Neuronal stem cell (in vitro differentiated cells): ENCODE data around the gene FLYWCH1.

Experiments used
- DNase-seq: peaks from one replicate; pipeline ENCODE4 v3.0.0-alpha.2; 2013; ENCODE audit warnings: low spot score
- H2AFZ ChIP-seq: one replicate; pipeline ENCODE4 v1.6.1; 2013; ENCODE audit warnings: mild to moderate bottlenecking, low read length, inconsistent platforms
- H2AK5ac ChIP-seq: 2 replicates; pipeline ENCODE4 v1.6.1; 2013; ENCODE audit warnings: low read depth, mild to moderate bottlenecking, inconsistent platforms, low read length, moderate library complexity, mixed read lengths
- H2BK120ac ChIP-seq: 2 replicates; pipeline ENCODE4 v1.6.1; 2013; ENCODE audit warnings: low read depth, mild to moderate bottlenecking, inconsistent platforms, low read length, moderate library complexity, mixed read lengths
- H2BK12ac ChIP-seq: one replicate; pipeline ENCODE4 v1.6.1; 2013; ENCODE audit warnings: low read length, inconsistent platforms
- H2BK15ac ChIP-seq: 2 replicates; pipeline ENCODE4 v1.6.1; 2013; ENCODE audit warnings: mild to moderate bottlenecking, low read length, inconsistent platforms, mixed read lengths
- H2BK5ac ChIP-seq: one replicate; pipeline ENCODE4 v1.6.1; 2013; ENCODE audit warnings: inconsistent platforms, mild to moderate bottlenecking, low read length, moderate library complexity
- H3K14ac ChIP-seq: one replicate; pipeline ENCODE4 v1.6.1; 2013; ENCODE audit warnings: low read length, inconsistent platforms
- H3K18ac ChIP-seq: 2 replicates; pipeline ENCODE4 v1.6.1; 2013; ENCODE audit warnings: low read length, inconsistent platforms
- H3K23ac ChIP-seq: 2 replicates; pipeline ENCODE4 v1.6.1; 2013; ENCODE audit warnings: low read depth, mild to moderate bottlenecking, mixed read lengths, low read length, inconsistent platforms; ENCODE audit not compliant: poor library complexity
- H3K27ac ChIP-seq: replicated peaks from 3 replicates; pipeline ENCODE4 v1.5.1; 2013; ENCODE audit warnings: low read length, inconsistent platforms
- H3K27me3 ChIP-seq, 3 experiments: 2 replicates each; pipeline ENCODE4 v1.6.1; 2013; ENCODE audit warnings: low read length in 3 of 3, mild to moderate bottlenecking in 2 of 3, inconsistent platforms in 1 of 3, low read depth in 1 of 3, mixed read lengths in 1 of 3, moderate library complexity in 1 of 3; ENCODE audit not compliant: control insufficient read depth in 3 of 3, insufficient read depth in 3 of 3
- H3K36me3 ChIP-seq, 2 donors: replicated peaks in 1 of 2; 2 replicates each; pipeline ENCODE4 v1.6.1; 2013; ENCODE audit warnings: low read length in 2 of 2; ENCODE audit not compliant: control insufficient read depth in 2 of 2, insufficient read depth in 2 of 2
- H3K4ac ChIP-seq: 2 replicates; pipeline ENCODE4 v1.6.1; 2013; ENCODE audit warnings: inconsistent platforms, mild to moderate bottlenecking, low read length, moderate library complexity
- H3K4me1 ChIP-seq, 2 donors: 1 replicate in 1 of 2; 2 replicates in 1 of 2; pipeline ENCODE4 v1.6.1; 2013; ENCODE audit warnings: low read length in 2 of 2, low read depth in 1 of 2; ENCODE audit not compliant: control insufficient read depth in 2 of 2, insufficient read depth in 1 of 2
- H3K4me2 ChIP-seq: one replicate; pipeline ENCODE4 v1.6.1; 2013; ENCODE audit warnings: mild to moderate bottlenecking, low read length, inconsistent platforms; ENCODE audit not compliant: insufficient read depth, poor library complexity, severe bottlenecking
- H3K4me3 ChIP-seq, 2 donors: 2 replicates each; pipeline ENCODE4 v1.5.1; 2013; ENCODE audit warnings: low read length in 2 of 2, mild to moderate bottlenecking in 2 of 2, inconsistent platforms in 1 of 2, moderate library complexity in 1 of 2
- H3K79me1 ChIP-seq: one replicate; pipeline ENCODE4 v1.6.1; 2013; ENCODE audit warnings: low read depth, mild to moderate bottlenecking, inconsistent platforms, low read length, moderate library complexity
- H3K9ac ChIP-seq: one replicate; pipeline ENCODE4 v1.6.1; 2013; ENCODE audit warnings: mild to moderate bottlenecking, low read depth, low read length, inconsistent platforms; ENCODE audit not compliant: poor library complexity
- H3K9me3 ChIP-seq, 2 donors: replicated peaks in 1 of 2; 2 replicates each; pipeline versions ENCODE3 to v1.6.1; 2013; ENCODE audit warnings: low read length in 2 of 2, mild to moderate bottlenecking in 2 of 2, inconsistent platforms in 1 of 2, low read depth in 1 of 2, mixed read lengths in 1 of 2, moderate library complexity in 1 of 2; ENCODE audit not compliant: control insufficient read depth in 2 of 2, insufficient read depth in 1 of 2
- H4K8ac ChIP-seq: one replicate; pipeline ENCODE4 v1.6.1; 2013; ENCODE audit warnings: low read depth, mild to moderate bottlenecking, inconsistent platforms, low read length, moderate library complexity
- H4K91ac ChIP-seq: one replicate; pipeline ENCODE4 v1.6.1; 2013; ENCODE audit warnings: low read length, low read depth, mild to moderate bottlenecking, inconsistent platforms; ENCODE audit not compliant: poor library complexity
- WGBS, 2 donors: extraction: QIAGEN DNeasy Blood & Tissue Kit; methylation state at CpG; one replicate each; pipeline ENCODE4 v1.1.7; 2013; ENCODE audit warnings: missing lambda C conversion rate in 2 of 2, mixed read lengths in 1 of 2; ENCODE audit not compliant: insufficient read length in 2 of 2, insufficient replicate concordance in 1 of 2; ENCODE audit errors: extremely low coverage in 2 of 2; 5-methylcytosine and 5-hydroxymethylcytosine counted together

FLYWCH1 gene

DNA sequence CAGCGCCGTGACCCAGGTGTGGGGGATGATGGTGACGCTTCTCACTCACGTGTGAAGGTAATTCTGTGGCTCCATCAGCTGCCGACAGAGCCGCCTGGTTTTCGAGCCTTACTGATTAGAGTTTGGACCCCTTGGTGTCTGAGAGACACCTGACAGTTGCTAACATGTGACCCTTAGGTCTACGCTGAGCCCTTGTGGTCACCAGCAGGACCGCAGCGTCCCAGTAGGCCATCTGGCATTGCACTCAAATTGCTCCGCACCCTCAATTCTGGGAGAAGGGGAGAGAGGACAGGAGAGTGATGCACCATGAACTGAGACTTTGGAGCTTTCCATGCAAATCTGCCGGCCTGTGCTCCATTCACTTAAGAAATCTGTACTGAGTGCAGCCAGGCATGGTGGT lies 2.5 kb downstream of the FLYWCH1 start:
- H3K9me3 ChIP-seq = peaks cover 0 to 2% of the 10 kb centered on the region in 2 donors
- no CpG with 5 or more reads among the region's 12 CpGs for WGBS, 2 donors
- DNase-seq = no peak

DNA sequence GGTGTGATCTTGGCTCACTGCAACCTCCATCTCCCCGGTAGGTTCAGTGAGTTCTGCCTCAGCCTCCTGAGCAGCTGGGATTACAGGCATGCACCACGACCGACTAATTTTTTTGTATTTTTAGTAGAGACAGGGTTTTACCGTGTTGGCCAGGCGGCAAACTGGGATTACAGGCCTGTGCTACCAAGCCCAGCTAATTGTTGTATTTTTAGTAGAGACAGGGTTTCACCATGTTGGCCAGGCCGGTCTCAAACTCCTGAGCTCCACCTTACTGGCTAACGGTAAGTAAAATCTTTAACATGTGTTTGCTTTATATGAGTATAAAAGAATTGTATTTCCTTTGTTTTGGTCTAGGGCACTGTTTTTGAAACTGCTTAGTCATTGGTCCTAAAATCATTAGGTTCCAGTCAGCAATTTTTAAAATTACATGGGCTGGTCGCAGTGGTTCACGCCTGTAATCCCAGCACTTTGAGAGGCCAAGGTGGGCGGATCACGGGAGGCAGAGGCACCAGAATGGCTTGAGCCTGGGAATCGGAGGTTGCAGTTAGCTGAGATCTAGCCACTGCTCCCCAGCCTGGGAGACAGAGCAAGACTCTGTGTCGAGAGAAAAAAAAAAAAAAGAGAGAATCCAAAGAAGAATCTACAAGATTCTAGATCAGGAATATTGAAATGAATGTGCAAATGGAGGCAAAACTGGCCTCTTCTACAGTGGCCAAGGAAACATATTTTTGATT lies 3.6 kb downstream of the FLYWCH1 start:
- H3K14ac ChIP-seq = no peak overlapping the region
- H3K4me2 ChIP-seq = no peak overlapping the region
- H2BK15ac ChIP-seq = no peak overlapping the region
- no peak overlapping the region for H2BK12ac ChIP-seq
- H3K4me3 ChIP-seq = no peak overlapping the region
- H2AFZ ChIP-seq = no peak overlapping the region
- no peak overlapping the region for H2BK120ac ChIP-seq
- H3K18ac ChIP-seq = no peak overlapping the region
- DNase-seq = no peak
- no peak overlapping the region for H3K23ac ChIP-seq
- H3K9ac ChIP-seq = no peak overlapping the region
- H4K91ac ChIP-seq = no peak overlapping the region
- H3K27me3 ChIP-seq = peaks cover 0 to 14% (median 2%) of the 10 kb centered on the region in 3 experiments
- no peak overlapping the region for H2AK5ac ChIP-seq
- peaks cover 0 to 2% of the 10 kb centered on the region in 2 donors for H3K9me3 ChIP-seq
- H3K4ac ChIP-seq = no peak overlapping the region
- H3K79me1 ChIP-seq = peaks cover 2% of the 10 kb centered on the region
- WGBS, 2 donors = no CpG with 5 or more reads among the region's 13 CpGs
- no peak overlapping the region for H2BK5ac ChIP-seq
- no peak overlapping the region for H3K27ac ChIP-seq
- H3K4me1 ChIP-seq = peaks cover 5 to 7% of the 10 kb centered on the region in 2 donors
- H3K36me3 ChIP-seq = peaks cover 0 to 28% of the 10 kb centered on the region in 2 donors
- H4K8ac ChIP-seq = no peak overlapping the region

More for the DNA sequence above, 2.5 kb downstream of the FLYWCH1 start:
- Histone ChIP-seq H2BK120ac (no peak overlapping the region), H3K27ac (no peak overlapping the region), H3K18ac (no peak overlapping the region), H3K79me1 (peaks cover 2% of the 10 kb centered on the region), H2AFZ (no peak overlapping the region), H4K8ac (no peak overlapping the region), H3K4me1 (peaks cover 5 to 7% of the 10 kb centered on the region in 2 donors), H4K91ac (no peak overlapping the region), H3K4me2 (no peak overlapping the region), H2BK15ac (no peak overlapping the region), H3K27me3 (peaks cover 0 to 14% (median 2%) of the 10 kb centered on the region in 3 experiments), H3K4me3 (peak overlapping the region in 1 of 2 donors; percentile 4), H3K14ac (no peak overlapping the region), H3K9ac (no peak overlapping the region), H3K23ac (no peak overlapping the region), H3K36me3 (peaks cover 0 to 25% of the 10 kb centered on the region in 2 donors), H2BK12ac (no peak overlapping the region), H2BK5ac (no peak overlapping the region), H2AK5ac (no peak overlapping the region), H3K4ac (no peak overlapping the region)

DNA sequence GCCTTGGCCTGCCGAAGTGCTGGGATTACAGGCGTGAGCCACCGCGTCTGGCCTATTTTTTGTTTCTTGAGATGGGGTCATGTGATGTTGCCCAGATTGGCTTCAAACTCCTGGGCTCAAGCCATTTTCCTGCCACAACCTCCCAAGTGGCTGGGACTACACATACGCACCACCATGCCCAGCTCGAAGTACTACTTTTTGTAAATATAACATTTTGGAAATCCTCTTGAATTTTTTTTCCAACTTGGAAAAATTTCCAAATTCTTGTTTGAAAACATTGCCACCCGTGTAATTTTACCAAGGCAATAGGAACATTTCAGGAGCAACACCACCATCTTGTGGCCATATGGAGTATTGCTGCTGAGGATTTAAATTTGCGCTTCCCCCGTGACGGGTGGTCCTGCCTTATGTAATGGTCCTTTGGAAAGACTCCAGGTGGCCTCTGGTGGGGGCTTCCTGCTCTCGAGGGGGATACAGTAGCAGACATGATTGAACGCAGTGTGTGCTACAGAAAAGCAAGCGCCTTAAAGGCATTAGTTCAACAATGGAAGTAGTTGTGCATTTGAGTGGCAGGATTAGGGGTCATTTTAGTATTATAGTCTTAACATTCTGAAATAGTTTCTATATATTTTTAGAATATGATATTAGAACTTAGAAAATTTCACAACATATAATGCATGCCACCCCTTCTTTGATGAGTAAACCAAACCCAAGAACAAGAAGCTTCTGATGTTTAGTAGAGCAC lies 8.0 kb downstream of the FLYWCH1 start:
- Histone ChIP-seq H4K91ac (no peak overlapping the region), H2AK5ac (no peak overlapping the region), H3K9me3 (no peaks in the 10 kb centered on the region), H3K36me3 (peaks cover 0 to 28% of the 10 kb centered on the region in 2 donors), H3K4ac (no peak overlapping the region), H3K23ac (no peak overlapping the region), H3K4me2 (no peak overlapping the region), H3K4me1 (no peaks in the 10 kb centered on the region), H3K9ac (no peak overlapping the region), H3K27ac (no peak overlapping the region), H3K14ac (no peak overlapping the region), H2BK120ac (no peak overlapping the region), H3K79me1 (no peaks in the 10 kb centered on the region), H3K27me3 (no peaks in the 10 kb centered on the region), H3K18ac (no peak overlapping the region), H2BK15ac (no peak overlapping the region), H2BK12ac (no peak overlapping the region), H3K4me3 (no peak overlapping the region), H2AFZ (no peak overlapping the region), H4K8ac (no peak overlapping the region), H2BK5ac (no peak overlapping the region)
- WGBS, 2 donors = no CpG with 5 or more reads among the region's 13 CpGs
- DNase-seq = peak; percentile 76

DNA sequence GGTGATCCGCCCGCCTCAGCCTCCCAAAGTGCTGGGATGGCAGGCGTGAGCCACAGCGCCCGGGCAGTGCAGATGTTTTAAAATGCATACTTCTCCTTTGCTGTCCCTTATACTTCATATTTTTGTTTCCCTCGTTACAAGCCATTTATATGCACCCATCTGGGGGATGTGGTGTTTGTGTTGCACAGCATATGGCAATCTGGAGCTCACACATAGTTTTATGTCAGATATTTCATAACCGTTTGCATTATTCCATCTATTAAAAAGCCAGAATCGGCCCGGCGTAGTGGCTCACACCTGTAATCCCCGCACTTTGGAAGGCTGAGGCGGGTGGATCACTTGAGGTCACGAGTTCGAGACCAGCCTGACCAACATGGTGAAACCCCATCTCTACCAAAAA lies 11.8 kb downstream of the FLYWCH1 start:
- Histone ChIP-seq H4K91ac (no peak overlapping the region), H3K79me1 (peaks cover 5% of the 10 kb centered on the region), H3K27ac (no peak overlapping the region), H3K4me1 (peaks cover 0 to 14% of the 10 kb centered on the region in 2 donors), H2BK15ac (no peak overlapping the region), H3K4me2 (no peak overlapping the region), H3K14ac (no peak overlapping the region), H3K18ac (no peak overlapping the region), H4K8ac (no peak overlapping the region), H3K9ac (no peak overlapping the region), H2AK5ac (no peak overlapping the region), H3K4me3 (no peak overlapping the region), H2AFZ (no peak overlapping the region), H3K36me3 (peaks cover 0 to 16% of the 10 kb centered on the region in 2 donors), H2BK5ac (no peak overlapping the region), H3K4ac (no peak overlapping the region), H2BK120ac (no peak overlapping the region), H3K27me3 (no peaks in the 10 kb centered on the region), H3K23ac (no peak overlapping the region), H2BK12ac (no peak overlapping the region), H3K9me3 (no peaks in the 10 kb centered on the region)
- no CpG with 5 or more reads among the region's 14 CpGs for WGBS, 2 donors
- DNase-seq = no peak
